ENCODE results near the gene PCDHB1.
"Not testable (repeated sequence)": the region's sequence is repeated elsewhere in the genome, so short reads cannot be mapped to it uniquely, and the experiment has no call there.

Gene PCDHB1

DNA sequence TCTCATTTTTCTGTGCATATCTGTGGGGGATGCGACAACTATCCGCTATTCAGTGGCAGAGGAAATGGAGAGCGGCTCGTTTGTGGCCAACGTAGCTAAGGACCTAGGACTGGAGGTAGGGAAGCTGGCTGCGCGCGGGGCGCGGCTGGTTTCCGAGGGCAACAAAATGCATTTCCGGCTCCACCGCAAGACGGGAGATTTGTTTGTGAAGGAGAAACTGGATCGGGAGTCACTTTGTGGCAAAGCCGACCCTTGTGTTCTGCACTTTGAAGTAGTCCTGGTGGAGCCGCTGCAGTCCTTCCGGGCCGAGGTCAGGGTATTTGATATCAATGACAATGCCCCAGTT lies 320 bp downstream of the PCDHB1 start:
- no peak for DNase-seq (ENCODE audit: low read depth in 1 of 2, low spot score in 1 of 2)

DNA sequence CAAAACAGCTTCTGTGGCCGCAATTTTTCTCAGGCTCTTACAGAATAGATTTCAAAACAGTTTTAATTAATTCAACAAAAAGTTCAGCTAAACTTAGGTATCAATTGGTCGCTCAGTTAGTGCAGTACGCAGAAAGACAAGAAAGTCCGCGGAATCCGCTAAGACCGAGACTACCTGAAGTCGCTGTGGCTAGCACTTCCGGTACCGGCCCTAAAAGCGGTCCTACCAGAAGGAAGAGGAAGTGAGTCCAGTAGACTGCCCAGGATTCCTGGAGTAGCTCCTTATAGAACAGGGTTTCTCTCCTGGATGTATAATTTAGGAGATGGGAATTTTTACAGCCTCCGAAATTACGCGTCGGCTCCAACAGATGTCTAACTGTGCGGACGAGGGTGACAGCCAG lies 26.7 kb downstream of the PCDHB1 start:
- DNase-seq (ENCODE audit: low read depth in 1 of 2, low spot score in 1 of 2) = no peak

DNA sequence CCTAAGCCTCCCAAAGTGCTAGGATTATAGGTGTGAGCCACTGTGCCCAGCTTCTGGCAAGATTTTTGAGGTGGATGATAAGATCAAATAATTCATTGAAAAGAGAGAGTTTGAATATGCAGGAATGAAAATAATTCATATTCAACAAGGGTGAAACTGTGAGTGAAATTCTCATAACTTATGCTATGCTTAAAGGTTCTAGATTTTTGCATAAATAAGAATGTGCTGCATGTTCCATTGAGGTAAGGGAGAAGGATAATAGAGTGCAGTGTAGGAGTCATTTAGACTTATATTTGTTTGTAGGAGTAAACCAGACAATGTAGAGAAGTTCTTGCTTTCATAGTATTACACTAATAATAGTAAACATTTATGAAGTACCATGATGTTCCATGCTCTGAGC lies 31.1 kb downstream of the PCDHB1 start:
- no peak for DNase-seq (ENCODE audit: low read depth in 1 of 2, low spot score in 1 of 2)

DNA sequence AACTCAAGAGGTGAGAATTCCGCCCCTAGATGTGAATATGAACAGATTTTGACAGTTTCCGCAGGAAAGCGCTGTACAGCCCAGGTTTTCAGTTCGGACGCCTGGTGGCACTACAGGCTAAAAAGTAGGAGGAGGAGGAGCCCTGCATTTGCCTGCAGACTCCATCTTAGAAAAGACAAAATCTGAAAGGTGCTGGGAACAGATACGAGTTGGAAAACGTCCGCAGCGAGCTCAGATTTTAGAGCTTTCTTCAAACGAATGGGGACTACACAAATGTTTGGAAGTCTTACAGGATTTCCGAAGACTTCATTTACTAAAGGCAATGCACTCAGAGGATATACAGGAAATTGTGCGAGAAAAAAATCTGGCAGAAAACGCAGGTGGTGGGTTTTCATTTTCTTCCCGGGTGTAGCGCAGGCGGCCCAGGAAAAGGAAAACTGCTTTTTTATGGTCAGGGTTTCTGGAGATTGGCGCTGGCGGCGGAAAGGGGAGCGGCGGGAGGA lies 33.4 kb downstream of the PCDHB1 start:
- no peak for DNase-seq (ENCODE audit: low read depth in 1 of 2, low spot score in 1 of 2)

DNA sequence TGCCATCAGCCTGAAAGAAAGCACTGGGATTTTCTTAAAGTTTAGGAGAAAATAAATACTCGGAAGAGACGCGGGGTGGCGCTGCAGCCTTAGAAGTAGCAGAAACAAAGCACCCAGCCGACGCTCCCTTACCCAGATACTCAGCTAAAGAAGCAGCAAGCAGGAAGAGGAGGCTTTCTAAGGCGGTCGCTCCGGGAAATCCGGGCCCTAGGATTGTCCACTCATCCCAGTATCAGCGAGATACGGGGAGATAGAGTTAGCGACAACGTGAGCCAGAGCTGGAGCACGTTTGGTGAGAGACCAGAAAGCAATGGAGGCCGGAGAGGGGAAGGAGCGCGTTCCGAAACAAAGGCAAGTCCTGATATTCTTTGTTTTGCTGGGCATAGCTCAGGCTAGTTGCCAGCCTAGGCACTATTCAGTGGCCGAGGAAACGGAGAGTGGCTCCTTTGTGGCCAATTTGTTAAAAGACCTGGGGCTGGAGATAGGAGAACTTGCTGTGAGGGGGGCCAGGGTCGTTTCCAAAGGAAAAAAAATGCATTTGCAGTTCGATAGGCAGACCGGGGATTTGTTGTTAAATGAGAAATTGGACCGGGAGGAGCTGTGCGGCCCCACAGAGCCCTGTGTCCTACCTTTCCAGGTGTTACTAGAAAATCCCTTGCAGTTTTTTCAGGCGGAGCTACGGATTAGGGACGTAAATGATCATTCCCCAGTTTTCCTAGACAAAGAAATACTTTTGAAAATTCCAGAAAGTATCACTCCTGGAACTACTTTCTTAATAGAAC lies 43.5 kb downstream of the PCDHB1 start, which contains the start of gene PCDHB2:
PCDHB2 (plus strand) TSS at position 135 of the 782 bp plus-strand sequence; CDS start at position 311, 176 bp downstream.
- DNase-seq (ENCODE audit: low read depth in 1 of 2, low spot score in 1 of 2) = no peak

DNA sequence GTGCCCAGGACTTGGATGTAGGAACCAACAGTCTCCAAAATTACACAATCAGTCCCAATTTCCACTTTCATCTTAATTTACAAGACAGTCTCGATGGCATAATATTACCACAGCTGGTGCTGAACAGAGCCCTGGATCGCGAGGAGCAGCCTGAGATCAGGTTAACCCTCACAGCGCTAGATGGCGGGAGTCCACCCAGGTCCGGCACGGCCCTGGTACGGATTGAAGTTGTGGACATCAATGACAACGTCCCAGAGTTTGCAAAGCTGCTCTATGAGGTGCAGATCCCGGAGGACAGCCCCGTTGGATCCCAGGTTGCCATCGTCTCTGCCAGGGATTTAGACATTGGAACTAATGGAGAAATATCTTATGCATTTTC lies 44.1 kb downstream of the PCDHB1 start:
- no peak for DNase-seq (ENCODE audit: low read depth in 1 of 2, low spot score in 1 of 2)

DNA sequence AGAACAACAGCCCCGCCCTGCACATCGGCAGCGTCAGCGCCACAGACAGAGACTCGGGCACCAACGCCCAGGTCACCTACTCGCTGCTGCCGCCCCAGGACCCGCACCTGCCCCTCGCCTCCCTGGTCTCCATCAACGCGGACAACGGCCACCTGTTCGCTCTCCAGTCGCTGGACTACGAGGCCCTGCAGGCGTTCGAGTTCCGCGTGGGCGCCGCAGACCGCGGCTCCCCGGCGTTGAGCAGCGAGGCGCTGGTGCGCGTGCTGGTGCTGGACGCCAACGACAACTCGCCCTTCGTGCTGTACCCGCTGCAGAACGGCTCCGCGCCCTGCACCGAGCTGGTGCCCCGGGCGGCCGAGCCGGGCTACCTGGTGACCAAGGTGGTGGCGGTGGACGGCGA lies 45.0 kb downstream of the PCDHB1 start:
- DNase-seq (ENCODE audit: low read depth in 1 of 2, low spot score in 1 of 2) = not testable (repeated sequence)

DNA sequence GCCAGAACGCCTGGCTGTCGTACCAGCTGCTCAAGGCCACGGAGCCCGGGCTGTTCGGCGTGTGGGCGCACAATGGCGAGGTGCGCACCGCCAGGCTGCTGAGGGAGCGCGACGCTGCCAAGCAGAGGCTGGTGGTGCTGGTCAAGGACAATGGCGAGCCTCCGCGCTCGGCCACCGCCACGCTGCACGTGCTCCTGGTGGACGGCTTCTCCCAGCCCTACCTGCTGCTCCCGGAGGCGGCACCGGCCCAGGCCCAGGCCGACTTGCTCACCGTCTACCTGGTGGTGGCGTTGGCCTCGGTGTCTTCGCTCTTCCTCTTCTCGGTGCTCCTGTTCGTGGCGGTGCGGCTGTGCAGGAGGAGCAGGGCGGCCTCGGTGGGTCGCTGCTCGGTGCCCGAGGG lies 45.4 kb downstream of the PCDHB1 start:
- DNase-seq (ENCODE audit: low read depth in 1 of 2, low spot score in 1 of 2) = not testable (repeated sequence)

DNA sequence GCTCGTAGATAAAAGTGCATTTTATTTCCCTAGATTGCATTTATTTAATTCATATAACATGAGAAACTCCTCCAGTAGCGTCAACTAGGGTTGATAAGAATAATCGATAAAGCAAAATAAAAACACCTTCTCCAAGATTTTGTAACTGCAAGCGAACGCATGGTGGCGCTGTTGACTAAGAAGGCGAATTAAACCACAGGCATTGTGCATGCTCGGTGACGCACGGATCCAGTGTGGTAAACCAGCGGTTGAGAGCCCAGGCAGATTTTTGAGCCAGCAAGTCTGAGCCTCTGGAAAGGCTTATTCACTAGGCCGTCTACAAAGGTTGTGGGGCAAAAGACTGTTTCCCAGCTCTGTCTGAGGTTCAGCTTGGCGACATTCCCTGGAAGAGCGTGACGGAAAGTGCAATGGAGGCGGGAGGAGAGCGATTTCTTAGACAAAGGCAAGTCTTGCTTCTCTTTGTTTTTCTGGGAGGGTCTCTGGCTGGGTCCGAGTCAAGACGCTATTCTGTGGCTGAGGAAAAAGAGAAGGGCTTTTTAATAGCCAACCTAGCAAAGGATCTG lies 49.1 kb downstream of the PCDHB1 start, which contains the start of gene PCDHB3:
PCDHB3 (plus strand) TSS at position 231 of the 563 bp plus-strand sequence; CDS start at position 408, 177 bp downstream.
- no peak for DNase-seq (ENCODE audit: low read depth in 1 of 2, low spot score in 1 of 2)

DNA sequence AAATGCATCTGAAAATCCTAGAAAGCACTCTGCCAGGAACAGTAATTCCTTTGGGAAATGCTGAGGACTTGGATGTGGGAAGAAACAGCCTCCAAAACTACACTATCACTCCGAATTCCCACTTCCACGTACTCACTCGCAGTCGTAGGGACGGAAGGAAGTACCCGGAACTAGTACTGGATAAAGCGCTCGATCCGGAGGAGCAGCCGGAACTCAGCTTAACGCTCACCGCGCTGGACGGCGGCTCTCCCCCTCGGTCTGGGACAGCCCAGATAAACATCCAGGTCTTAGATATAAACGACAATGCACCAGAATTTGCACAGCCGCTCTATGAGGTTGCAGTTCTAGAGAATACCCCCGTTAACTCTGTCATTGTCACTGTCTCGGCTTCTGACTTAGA lies 49.9 kb downstream of the PCDHB1 start:
- DNase-seq (ENCODE audit: low read depth in 1 of 2, low spot score in 1 of 2) = no peak

DNA sequence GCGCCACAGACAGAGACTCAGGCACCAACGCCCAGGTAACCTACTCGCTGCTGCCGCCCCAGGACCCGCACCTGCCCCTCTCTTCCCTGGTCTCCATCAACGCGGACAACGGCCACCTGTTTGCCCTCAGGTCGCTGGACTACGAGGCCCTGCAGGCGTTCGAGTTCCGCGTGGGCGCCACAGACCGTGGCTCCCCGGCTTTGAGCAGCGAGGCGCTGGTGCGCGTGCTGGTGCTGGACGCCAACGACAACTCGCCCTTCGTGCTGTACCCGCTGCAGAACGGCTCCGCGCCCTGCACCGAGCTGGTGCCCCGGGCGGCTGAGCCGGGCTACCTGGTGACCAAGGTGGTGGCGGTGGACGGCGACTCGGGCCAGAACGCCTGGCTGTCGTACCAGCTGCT lies 50.9 kb downstream of the PCDHB1 start:
- not testable (repeated sequence) for DNase-seq (ENCODE audit: low read depth in 1 of 2, low spot score in 1 of 2)

DNA sequence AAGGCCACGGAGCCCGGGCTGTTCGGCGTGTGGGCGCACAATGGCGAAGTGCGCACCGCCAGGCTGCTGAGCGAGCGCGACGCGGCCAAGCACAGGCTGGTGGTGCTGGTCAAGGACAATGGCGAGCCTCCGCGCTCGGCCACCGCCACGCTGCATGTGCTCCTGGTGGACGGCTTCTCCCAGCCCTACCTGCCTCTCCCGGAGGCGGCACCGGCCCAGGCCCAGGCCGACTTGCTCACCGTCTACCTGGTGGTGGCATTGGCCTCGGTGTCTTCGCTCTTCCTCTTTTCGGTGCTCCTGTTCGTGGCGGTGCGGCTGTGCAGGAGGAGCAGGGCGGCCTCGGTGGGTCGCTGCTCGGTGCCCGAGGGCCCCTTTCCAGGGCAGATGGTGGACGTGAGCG lies 51.3 kb downstream of the PCDHB1 start:
- DNase-seq (ENCODE audit: low read depth in 1 of 2, low spot score in 1 of 2) = not testable (repeated sequence)

DNA sequence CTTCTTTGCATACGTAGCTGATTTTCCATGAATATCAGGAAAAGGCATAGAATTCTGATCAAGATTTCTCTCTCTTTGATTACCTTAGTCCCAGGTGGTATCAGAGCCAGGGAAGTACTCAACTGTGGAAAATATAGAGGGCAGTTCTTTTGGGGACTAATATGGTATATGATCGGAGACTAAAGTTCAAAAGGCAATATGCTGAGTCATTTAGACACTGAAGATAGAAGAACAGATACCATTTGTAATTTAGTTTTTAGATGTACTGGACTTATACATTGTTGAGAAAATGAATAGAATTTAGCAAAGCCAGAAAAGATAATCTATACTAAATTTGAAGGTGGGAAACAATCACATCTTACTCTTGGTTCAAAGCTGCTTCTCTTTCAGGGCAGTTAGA lies 54.2 kb downstream of the PCDHB1 start:
- DNase-seq (ENCODE audit: low read depth in 1 of 2, low spot score in 1 of 2) = no peak

Data from activated T-helper 1 cell treated with anti-CD3 and anti-CD28 coated beads, Interleukin-2, amount 50 U/mL, for 16 hours (primary cell).